SJSA1 (cell line): ENCODE results near the gene ARHGAP8. TPM values are rescaled to one million over a fixed set of nuclear protein-coding genes. Genes with fewer than 3 reads are reported as not detected.

Source experiments
- DNase-seq, 2 experiments: peaks; one replicate each; pipeline ENCODE4 v3.0.0-alpha.2; 2015 to 2020; ENCODE audit warnings: low spot score in 2 of 2, low read depth in 1 of 2
- H3K27ac ChIP-seq: fragments of 250-450 bp; sonication (Bioruptor Pico); 2 replicates; pipeline ENCODE4 v1.5.1; 2020; ENCODE audit warnings: mild to moderate bottlenecking, moderate library complexity
- H3K27me3 ChIP-seq: fragments of 250-450 bp; sonication (Bioruptor Pico); replicated peaks from 2 replicates; pipeline ENCODE4 v1.5.1; 2020; ENCODE audit warnings: mild to moderate bottlenecking, moderate library complexity
- H3K36me3 ChIP-seq: fragments of 250-450 bp; sonication (Bioruptor Pico); 2 replicates; pipeline ENCODE4 v1.5.1; 2020; ENCODE audit warnings: mild to moderate bottlenecking
- H3K4me1 ChIP-seq: fragments of 250-450 bp; sonication (Bioruptor Pico); replicated peaks from 2 replicates; pipeline ENCODE4 v1.6.1; 2021; ENCODE audit warnings: mild to moderate bottlenecking
- H3K4me3 ChIP-seq: fragments of 250-450 bp; sonication (Bioruptor Pico); 2 replicates; pipeline ENCODE4 v1.5.1; 2020; ENCODE audit warnings: mild to moderate bottlenecking
- H3K9me3 ChIP-seq: fragments of 250-450 bp; sonication (Bioruptor Pico); replicated peaks from 2 replicates; pipeline ENCODE4 v1.5.1; 2020; ENCODE audit warnings: mild to moderate bottlenecking
- total RNA-seq: library from RNA; depleted of rRNA; stranded (reverse); fragments of >200 nt; shearing (Covaris generic); gene quantifications from 2 replicates; pipeline ENCODE4 v1.2.3, GENCODE V29; 2014

ARHGAP8 gene
- total RNA-seq, 1 experiment from 2014 or later: not detected

DNA sequence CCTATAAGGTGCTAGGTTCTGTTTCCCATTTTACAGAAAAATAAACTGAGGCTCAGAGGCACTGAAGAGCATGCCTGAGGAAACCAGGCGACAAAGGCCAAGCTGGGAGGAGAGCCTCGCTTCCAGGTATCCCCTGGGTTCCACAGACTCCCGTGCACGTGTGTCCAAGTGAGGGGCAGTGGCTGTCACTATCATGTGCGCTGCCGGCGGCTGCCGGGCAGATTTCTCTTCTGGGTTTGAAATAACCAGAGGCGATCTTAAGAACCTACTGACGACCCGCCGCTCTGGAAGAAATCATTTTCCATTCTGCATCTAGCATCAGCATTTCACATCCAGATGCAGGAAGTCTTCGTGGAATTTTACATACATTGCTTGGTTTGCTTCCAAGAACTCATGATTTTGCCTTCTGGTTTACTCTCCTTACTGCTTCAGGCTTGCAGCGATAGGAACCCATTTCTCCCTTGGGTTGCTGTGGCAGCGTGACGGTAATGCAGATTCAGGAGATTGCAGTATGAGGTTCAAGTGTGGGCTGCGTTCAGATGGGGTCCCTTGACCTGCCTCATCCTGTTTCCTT lies 28.6 kb downstream of the ARHGAP8 start:
- Histone ChIP-seq H3K4me1 (no peaks in the 10 kb centered on the region), H3K36me3 (no peaks in the 10 kb centered on the region), H3K27ac (no peak overlapping the region), H3K27me3 (no peaks in the 10 kb centered on the region), H3K9me3 (no peaks in the 10 kb centered on the region), H3K4me3 (no peak overlapping the region)
- DNase-seq: no peak

DNA sequence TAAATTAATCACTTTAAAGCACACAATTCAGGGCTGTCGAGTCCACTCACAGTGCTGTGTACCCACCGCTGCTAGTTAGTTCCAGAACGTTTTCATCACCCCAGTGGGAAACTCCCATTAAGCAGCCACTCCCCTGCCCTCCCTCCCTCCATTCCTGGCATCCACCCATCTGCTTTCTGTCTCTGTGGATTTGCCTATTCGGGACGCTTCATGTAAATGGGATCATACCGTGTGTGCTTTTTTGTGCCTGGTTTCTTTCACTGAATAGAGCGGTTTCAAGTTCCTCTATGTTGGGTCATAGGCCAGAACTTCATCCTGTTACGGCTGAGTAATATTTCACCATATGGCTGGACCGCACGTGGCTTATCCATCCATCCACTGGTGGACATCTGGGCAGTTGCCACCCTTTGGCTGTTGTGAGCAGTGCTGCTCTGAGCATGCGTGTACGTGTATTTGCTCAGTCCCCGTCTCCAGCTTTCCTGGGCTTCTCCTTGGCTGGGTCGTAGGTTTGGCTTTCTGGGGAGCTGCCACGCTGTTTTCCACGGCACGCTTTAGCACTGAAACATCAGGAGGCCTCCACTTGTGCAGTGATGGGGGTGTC lies 30.1 kb downstream of the ARHGAP8 start:
- Histone ChIP-seq H3K9me3 (no peaks in the 10 kb centered on the region), H3K27me3 (no peaks in the 10 kb centered on the region), H3K27ac (no peak overlapping the region), H3K4me3 (no peak overlapping the region), H3K36me3 (no peaks in the 10 kb centered on the region), H3K4me1 (no peaks in the 10 kb centered on the region)
- no peak for DNase-seq

GRCh38 chr22:44783091-44783490 lies 30.7 kb downstream of the ARHGAP8 start:
- Histone ChIP-seq H3K36me3 (no peaks in the 10 kb centered on the region), H3K27ac (no peak overlapping the region), H3K9me3 (no peaks in the 10 kb centered on the region), H3K4me3 (no peak overlapping the region), H3K27me3 (no peaks in the 10 kb centered on the region), H3K4me1 (no peaks in the 10 kb centered on the region)
- no peak for DNase-seq

DNA sequence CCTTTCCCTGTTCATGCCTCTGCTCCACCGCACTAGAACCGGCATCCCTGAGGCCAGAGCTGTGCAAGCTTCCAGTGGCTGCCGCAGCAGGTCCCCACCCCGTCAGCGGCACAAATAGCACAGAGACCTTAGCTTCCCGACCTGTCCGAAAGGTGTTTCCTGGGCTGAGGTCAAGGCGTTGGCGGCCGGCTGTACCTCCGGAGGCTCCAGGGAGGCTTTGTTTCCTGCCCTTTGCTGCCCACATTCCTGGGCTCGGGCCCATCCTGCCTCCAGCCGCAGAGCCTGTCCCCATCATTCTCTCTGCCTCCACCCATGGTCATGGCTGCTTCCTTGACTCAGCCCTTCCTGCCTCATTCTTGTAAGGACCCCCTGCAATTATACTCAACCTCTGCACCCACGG lies 31.2 kb downstream of the ARHGAP8 start:
- Histone ChIP-seq H3K27me3 (no peaks in the 10 kb centered on the region), H3K27ac (no peak overlapping the region), H3K4me3 (no peak overlapping the region), H3K9me3 (no peaks in the 10 kb centered on the region), H3K4me1 (no peaks in the 10 kb centered on the region), H3K36me3 (no peaks in the 10 kb centered on the region)
- no peak for DNase-seq

- Histone ChIP-seq H3K36me3 (no peaks in the 10 kb centered on the region), H3K4me1 (no peaks in the 10 kb centered on the region), H3K9me3 (no peaks in the 10 kb centered on the region), H3K27ac (no peak overlapping the region), H3K4me3 (no peak overlapping the region), H3K27me3 (no peaks in the 10 kb centered on the region)
- DNase-seq: no peak
Observed at GRCh38 chr22:44786136-44786535, 33.8 kb downstream of the ARHGAP8 start.

DNA sequence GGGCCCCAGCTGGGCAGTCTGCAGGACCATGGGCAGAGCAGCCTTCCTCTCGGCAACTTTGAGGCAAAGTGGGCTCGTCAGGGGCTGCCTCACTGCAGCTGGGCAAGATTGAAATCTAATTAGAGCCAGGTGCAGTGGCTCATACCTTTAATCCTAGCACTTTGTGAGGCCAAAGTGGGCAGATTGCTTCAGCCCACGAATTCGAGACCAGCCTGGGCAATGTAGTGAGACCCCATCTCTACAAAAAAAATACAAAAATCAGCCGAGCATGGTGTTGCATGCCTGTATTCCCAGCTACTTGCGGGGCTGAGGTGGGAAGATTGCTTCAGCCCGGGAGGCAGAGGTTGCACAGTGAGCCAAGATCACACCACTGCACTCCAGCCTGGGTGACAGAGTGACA lies 34.2 kb downstream of the ARHGAP8 start:
- Histone ChIP-seq H3K27ac (no peak overlapping the region), H3K9me3 (no peaks in the 10 kb centered on the region), H3K4me1 (no peaks in the 10 kb centered on the region), H3K36me3 (no peaks in the 10 kb centered on the region), H3K27me3 (no peaks in the 10 kb centered on the region), H3K4me3 (no peak overlapping the region)
- DNase-seq: no peak

DNA sequence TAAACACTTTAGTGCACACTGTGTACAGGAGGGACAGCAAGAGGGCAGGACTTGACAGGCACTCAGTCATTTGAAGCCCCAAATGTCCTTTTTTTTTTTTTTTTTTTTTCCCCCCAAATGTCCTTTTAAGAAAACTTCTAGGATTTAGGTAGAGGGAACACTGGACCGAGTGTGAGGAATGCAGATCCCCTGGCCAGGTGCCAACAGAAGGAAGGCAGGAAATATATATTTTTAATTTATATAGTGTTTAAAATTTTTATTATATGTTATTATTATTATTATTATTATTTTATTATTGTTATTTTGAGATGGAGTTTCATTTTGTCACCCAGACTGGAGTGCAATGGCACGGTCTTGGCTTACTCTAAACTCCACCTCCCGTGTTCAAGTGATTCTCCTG lies 35.5 kb downstream of the ARHGAP8 start:
- no peaks in the 10 kb centered on the region for H3K9me3 ChIP-seq
- no peaks in the 10 kb centered on the region for H3K4me1 ChIP-seq
- H3K27me3 ChIP-seq: no peaks in the 10 kb centered on the region
- H3K36me3 ChIP-seq: no peaks in the 10 kb centered on the region
- H3K4me3 ChIP-seq: no peak overlapping the region
- H3K27ac ChIP-seq: no peak overlapping the region
- DNase-seq: no peak

DNA sequence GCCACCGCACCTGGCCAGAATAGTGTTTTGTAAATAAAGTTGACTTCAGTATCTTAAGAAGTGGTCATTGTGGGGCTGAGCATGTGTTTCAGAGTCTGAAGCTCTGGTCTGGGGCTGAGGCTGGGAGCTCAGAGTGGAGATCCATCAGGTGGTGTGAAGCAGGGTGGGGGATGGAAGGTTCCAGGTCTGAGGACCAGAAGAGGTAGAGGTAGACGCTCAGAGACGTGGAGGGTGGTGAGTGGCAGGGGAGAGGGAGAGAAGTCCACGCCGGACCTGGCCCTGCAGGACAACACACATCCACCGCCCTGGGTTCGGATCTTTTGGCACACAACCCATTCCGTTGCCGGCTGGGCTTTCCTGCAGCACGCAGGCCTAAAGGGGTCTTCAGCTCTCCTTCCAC lies 40.7 kb downstream of the ARHGAP8 start:
- no peaks in the 10 kb centered on the region for H3K4me1 ChIP-seq
- no peak for DNase-seq
- H3K36me3 ChIP-seq: no peaks in the 10 kb centered on the region
- no peaks in the 10 kb centered on the region for H3K9me3 ChIP-seq
- H3K4me3 ChIP-seq: no peak overlapping the region
- H3K27ac ChIP-seq: no peak overlapping the region
- no peaks in the 10 kb centered on the region for H3K27me3 ChIP-seq

GRCh38 chr22:44793506-44794172 lies 41.3 kb downstream of the ARHGAP8 start:
- no peaks in the 10 kb centered on the region for H3K36me3 ChIP-seq
- DNase-seq: no peak
- no peaks in the 10 kb centered on the region for H3K9me3 ChIP-seq
- no peaks in the 10 kb centered on the region for H3K27me3 ChIP-seq
- no peak overlapping the region for H3K27ac ChIP-seq
- no peak overlapping the region for H3K4me3 ChIP-seq
- H3K4me1 ChIP-seq: no peaks in the 10 kb centered on the region

GRCh38 chr22:44795701-44796630 lies 43.6 kb downstream of the ARHGAP8 start:
- Histone ChIP-seq H3K27ac (no peak overlapping the region), H3K9me3 (no peaks in the 10 kb centered on the region), H3K36me3 (no peaks in the 10 kb centered on the region), H3K4me3 (no peak overlapping the region), H3K4me1 (no peaks in the 10 kb centered on the region), H3K27me3 (no peaks in the 10 kb centered on the region)
- DNase-seq: no peak

GRCh38 chr22:44797181-44797725 lies 44.9 kb downstream of the ARHGAP8 start:
- no peak overlapping the region for H3K4me3 ChIP-seq
- peaks cover 5% of the 10 kb centered on the region for H3K27me3 ChIP-seq
- no peak overlapping the region for H3K27ac ChIP-seq
- no peaks in the 10 kb centered on the region for H3K9me3 ChIP-seq
- no peaks in the 10 kb centered on the region for H3K36me3 ChIP-seq
- H3K4me1 ChIP-seq: no peaks in the 10 kb centered on the region
- DNase-seq: no peak

DNA sequence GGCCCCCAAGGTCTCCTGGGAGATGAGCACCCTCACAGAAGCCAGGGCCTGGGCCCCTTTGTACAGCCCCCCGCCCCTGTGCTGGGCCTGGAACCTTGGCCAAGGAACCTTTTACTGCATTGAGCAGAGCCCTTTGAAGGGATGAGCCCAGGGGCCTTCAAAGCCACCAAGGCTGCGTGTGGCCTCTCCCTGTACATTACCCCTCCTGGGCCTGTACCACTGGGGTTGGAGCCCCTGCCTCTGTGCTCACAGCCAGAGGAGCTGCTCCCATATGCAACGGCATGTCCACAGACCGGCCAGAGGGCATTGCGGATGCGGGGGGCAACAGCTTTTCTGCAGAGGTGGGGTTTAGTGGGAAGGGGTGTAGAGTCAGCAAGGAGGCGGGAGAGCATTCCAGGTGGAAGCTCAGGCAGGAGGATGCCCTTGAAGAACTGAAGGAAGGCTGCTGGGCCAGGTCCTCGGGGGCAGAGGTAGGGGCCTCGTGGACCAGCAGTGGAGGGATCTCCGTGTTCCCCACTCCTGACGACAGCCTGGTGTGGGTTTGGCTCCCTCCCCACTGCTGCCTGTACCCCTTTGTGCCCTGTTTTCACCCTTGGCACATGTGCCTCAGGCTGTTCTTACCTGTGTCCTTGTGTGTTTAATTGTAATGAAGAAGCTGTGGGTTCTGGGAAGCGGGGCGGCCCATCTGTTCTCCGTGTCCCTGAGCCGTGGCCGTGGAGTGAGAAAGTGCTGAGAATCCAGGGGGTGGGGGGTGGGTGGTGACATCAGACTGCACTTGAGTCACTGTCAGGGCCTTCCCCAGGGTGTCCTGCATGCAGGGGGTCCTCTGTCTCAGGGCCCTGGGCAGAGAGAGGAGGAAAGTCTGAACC lies 46.9 kb downstream of the ARHGAP8 start:
- Histone ChIP-seq H3K4me3 (no peak overlapping the region), H3K36me3 (no peaks in the 10 kb centered on the region), H3K4me1 (no peaks in the 10 kb centered on the region), H3K27ac (no peak overlapping the region), H3K27me3 (peaks cover 9% of the 10 kb centered on the region), H3K9me3 (no peaks in the 10 kb centered on the region)
- DNase-seq: no peak
